Measurements from ENCODE around the gene NUDT16.

DNA sequence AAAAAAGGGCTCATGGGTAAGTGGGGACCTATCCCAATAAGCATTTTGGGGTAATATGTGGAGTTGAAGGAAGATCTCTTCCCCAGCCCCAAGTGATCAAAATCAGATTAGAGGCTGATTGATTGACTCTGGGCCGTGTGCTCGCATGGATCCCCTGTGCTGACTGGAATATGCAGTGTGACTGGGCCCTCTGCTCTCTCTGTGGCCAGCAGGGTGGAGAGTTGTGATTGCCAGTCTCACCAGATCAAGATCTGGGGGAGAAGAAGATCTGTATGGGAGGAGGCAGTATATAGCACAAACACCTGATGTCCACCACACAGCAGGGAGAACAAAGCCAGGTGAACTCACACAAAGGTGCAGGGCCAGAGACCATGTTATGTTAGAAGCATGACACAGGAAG, 8.8 kb downstream of the NUDT16 start:
- TF ChIP-seq, protein P1, sequence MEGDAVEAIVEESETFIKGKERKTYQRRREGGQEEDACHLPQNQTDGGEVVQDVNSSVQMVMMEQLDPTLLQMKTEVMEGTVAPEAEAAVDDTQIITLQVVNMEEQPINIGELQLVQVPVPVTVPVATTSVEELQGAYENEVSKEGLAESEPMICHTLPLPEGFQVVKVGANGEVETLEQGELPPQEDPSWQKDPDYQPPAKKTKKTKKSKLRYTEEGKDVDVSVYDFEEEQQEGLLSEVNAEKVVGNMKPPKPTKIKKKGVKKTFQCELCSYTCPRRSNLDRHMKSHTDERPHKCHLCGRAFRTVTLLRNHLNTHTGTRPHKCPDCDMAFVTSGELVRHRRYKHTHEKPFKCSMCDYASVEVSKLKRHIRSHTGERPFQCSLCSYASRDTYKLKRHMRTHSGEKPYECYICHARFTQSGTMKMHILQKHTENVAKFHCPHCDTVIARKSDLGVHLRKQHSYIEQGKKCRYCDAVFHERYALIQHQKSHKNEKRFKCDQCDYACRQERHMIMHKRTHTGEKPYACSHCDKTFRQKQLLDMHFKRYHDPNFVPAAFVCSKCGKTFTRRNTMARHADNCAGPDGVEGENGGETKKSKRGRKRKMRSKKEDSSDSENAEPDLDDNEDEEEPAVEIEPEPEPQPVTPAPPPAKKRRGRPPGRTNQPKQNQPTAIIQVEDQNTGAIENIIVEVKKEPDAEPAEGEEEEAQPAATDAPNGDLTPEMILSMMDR (IDR thresholded peaks at IDR 0.05), result no peak
- no peak for TF ChIP-seq POLR2A (IDR thresholded peaks at IDR 0.05)

Data from prostate gland (tissue), 2 donors.